Measurements from ENCODE around the gene TRIM2.

DNA sequence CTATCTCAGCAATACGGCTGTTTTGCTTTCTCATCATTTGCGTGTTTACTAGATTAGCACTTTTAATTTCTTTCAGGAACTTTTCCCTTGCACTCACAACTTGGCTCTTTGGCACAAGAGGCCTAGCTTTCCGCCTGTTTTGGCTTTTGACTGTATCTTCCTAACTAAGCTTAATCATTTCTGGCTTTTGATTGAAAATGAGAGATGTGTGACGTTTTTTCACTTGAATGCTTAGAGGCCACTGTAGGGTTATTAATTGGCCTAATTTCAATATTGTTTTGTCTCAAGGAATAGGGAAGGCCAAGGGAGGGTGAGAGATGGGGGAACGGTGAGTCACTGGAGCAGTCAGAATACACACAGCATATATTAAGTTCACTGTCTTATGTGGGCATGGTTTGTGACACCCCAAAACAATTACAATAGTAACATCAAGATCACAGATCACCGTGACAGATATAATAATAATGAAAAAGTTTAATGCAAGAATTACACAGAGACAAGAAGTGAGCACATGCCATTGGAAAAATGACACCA, 167.5 kb downstream of the TRIM2 start:
- TF ChIP-seq CTCF (conservative IDR thresholded peaks at IDR 0.05 in 1 of 2, IDR thresholded peaks at IDR 0.05 in 1 of 2; ENCODE audit: low read depth in 1 of 2, low read length in 2 of 2) (no peak), EZH2 (IDR thresholded peaks at IDR 0.05; ENCODE audit: low read length, missing control alignments) (no peak)
